ENCODE results near the gene KDELR3.

Gene KDELR3

GRCh38 chr22:38481162-38481870 is 13.4 kb downstream of the KDELR3 start:
- in situ Hi-C loops (cut with MboI; ENCODE audit: low sequenced_read_pairs): no loop called here

GRCh38 chr22:38481871-38482332 is 14.0 kb downstream of the KDELR3 start:
- in situ Hi-C loops (cut with MboI; ENCODE audit: low sequenced_read_pairs): no loop called here

- in situ Hi-C loops (cut with MboI; ENCODE audit: low sequenced_read_pairs): no loop called here
Observed at GRCh38 chr22:38482662-38483308, 14.9 kb downstream of the KDELR3 start.

GRCh38 chr22:38484244-38484643 is 16.3 kb downstream of the KDELR3 start:
- in situ Hi-C loops (cut with MboI; ENCODE audit: low sequenced_read_pairs): no loop called here

GRCh38 chr22:38485783-38486182 is 17.9 kb downstream of the KDELR3 start:
- in situ Hi-C loops (cut with MboI; ENCODE audit: low sequenced_read_pairs): no loop called here

- in situ Hi-C loops (cut with MboI; ENCODE audit: low sequenced_read_pairs): no loop called here
Observed at GRCh38 chr22:38487946-38488345, 20.1 kb downstream of the KDELR3 start.

GRCh38 chr22:38489142-38489541 is 21.2 kb downstream of the KDELR3 start:
- in situ Hi-C loops (cut with MboI; ENCODE audit: low sequenced_read_pairs): no loop called here

- in situ Hi-C loops (cut with MboI; ENCODE audit: low sequenced_read_pairs): no loop called here
Observed at GRCh38 chr22:38489561-38490145, 21.8 kb downstream of the KDELR3 start.

- in situ Hi-C loops (cut with MboI; ENCODE audit: low sequenced_read_pairs): no loop called here
Observed at GRCh38 chr22:38490475-38490874, 22.6 kb downstream of the KDELR3 start.

GRCh38 chr22:38490915-38491314 is 23.0 kb downstream of the KDELR3 start:
- in situ Hi-C loops (cut with MboI; ENCODE audit: low sequenced_read_pairs): no loop called here

- in situ Hi-C loops (cut with MboI; ENCODE audit: low sequenced_read_pairs): no loop called here
Observed at GRCh38 chr22:38491707-38492348, 23.9 kb downstream of the KDELR3 start.

- in situ Hi-C loops (cut with MboI; ENCODE audit: low sequenced_read_pairs): no loop called here
Observed at GRCh38 chr22:38494498-38494897, 26.6 kb downstream of the KDELR3 start.

- in situ Hi-C loops (cut with MboI; ENCODE audit: low sequenced_read_pairs): no loop called here
Observed at GRCh38 chr22:38494939-38495338, 27.0 kb downstream of the KDELR3 start.

- in situ Hi-C loops (cut with MboI; ENCODE audit: low sequenced_read_pairs): no loop called here
Observed at GRCh38 chr22:38497869-38498268, 30.0 kb downstream of the KDELR3 start.

GRCh38 chr22:38501797-38502672 is 34.1 kb downstream of the KDELR3 start:
- in situ Hi-C loops (cut with MboI; ENCODE audit: low sequenced_read_pairs): no loop called here

GRCh38 chr22:38503021-38503420 is 35.1 kb downstream of the KDELR3 start:
- in situ Hi-C loops (cut with MboI; ENCODE audit: low sequenced_read_pairs): no loop called here

- in situ Hi-C loops (cut with MboI; ENCODE audit: low sequenced_read_pairs): no loop called here
Observed at GRCh38 chr22:38504731-38505540, 37.0 kb downstream of the KDELR3 start.

GRCh38 chr22:38505541-38506117 is 37.7 kb downstream of the KDELR3 start:
- in situ Hi-C loops (cut with MboI; ENCODE audit: low sequenced_read_pairs): no loop called here

- in situ Hi-C loops (cut with MboI; ENCODE audit: low sequenced_read_pairs): no loop called here
Observed at GRCh38 chr22:38506118-38506962, 38.4 kb downstream of the KDELR3 start, which contains the start of gene DDX17. Gene DDX17 (minus strand): TSS chr22:38506311.
